ENCODE measurements around the gene LIFR.
"Not testable (repeated sequence)": the region's sequence is repeated elsewhere in the genome, so short reads cannot be mapped to it uniquely, and the experiment has no call there.

Gene LIFR

GRCh38 chr5:38556599-38557307, at the start of gene LIFR:
Gene LIFR (minus strand): TSS chr5:38556646. CDS start chr5:38530647, 25,999 bp downstream.
- peak; percentile 10 to 33 for DNase-seq

GRCh38 chr5:38605610-38606009, 49.2 kb upstream of the LIFR start:
- no peak for DNase-seq

GRCh38 chr5:38603691-38604090, 47.2 kb upstream of the LIFR start:
- DNase-seq = no peak

- DNase-seq = no peak
Measured at GRCh38 chr5:38602641-38603040, 46.2 kb upstream of the LIFR start.

- no peak for DNase-seq
Measured at GRCh38 chr5:38601863-38602298, 45.4 kb upstream of the LIFR start.

GRCh38 chr5:38601133-38601862, 44.9 kb upstream of the LIFR start:
- no peak for DNase-seq

GRCh38 chr5:38600329-38601045, 44.0 kb upstream of the LIFR start:
- no peak for DNase-seq

GRCh38 chr5:38599751-38600150, 43.3 kb upstream of the LIFR start:
- DNase-seq = not testable (repeated sequence)

GRCh38 chr5:38598994-38599617, 42.7 kb upstream of the LIFR start:
- no peak for DNase-seq

- DNase-seq = no peak
Measured at GRCh38 chr5:38598296-38598993, 42.0 kb upstream of the LIFR start.

- DNase-seq = no peak
Measured at GRCh38 chr5:38596981-38597380, 40.5 kb upstream of the LIFR start.

- no peak for DNase-seq
Measured at GRCh38 chr5:38595132-38595745, 38.8 kb upstream of the LIFR start.

GRCh38 chr5:38593959-38594358, 37.5 kb upstream of the LIFR start:
- no peak for DNase-seq

- DNase-seq = no peak
Measured at GRCh38 chr5:38591523-38591849, 35.0 kb upstream of the LIFR start.

- DNase-seq = no peak
Measured at GRCh38 chr5:38590838-38591522, 34.5 kb upstream of the LIFR start.

GRCh38 chr5:38589629-38590028, 33.2 kb upstream of the LIFR start:
- DNase-seq = no peak

- no peak for DNase-seq
Measured at GRCh38 chr5:38585816-38586215, 29.4 kb upstream of the LIFR start.

GRCh38 chr5:38583500-38583899, 27.1 kb upstream of the LIFR start:
- no peak for DNase-seq

GRCh38 chr5:38582975-38583319, 26.5 kb upstream of the LIFR start:
- DNase-seq = no peak

GRCh38 chr5:38582293-38582974, 26.0 kb upstream of the LIFR start:
- no peak for DNase-seq

GRCh38 chr5:38581597-38581996, 25.2 kb upstream of the LIFR start:
- no peak for DNase-seq
